Panc1 (cell line): Measurements from ENCODE around the gene ASF1A. TPM values are rescaled to one million over a fixed set of nuclear protein-coding genes. Genes with fewer than 3 reads are reported as not detected.
A peak's percentile ranks its signal among the peaks of the same experiment; 100 is the strongest.

Source experiments
- ATAC-seq: fragments of 200-7000 bp; cut with Tn5 transposase; 2 replicates; pipeline ENCODE4 v1.9.1; 2020; ENCODE audit warnings: mild to moderate bottlenecking, moderate library complexity
- BruUV-seq: library from RNA; stranded (reverse); fragments of 400-500 nt; replicated peaks from 2 replicates; lab custom pipeline; 2021; lab: Mats Ljungman, UMichigan
- CTCF ChIA-PET: fragments of 300-600 bp; sonication (Branson Sonifier 250); formaldehyde crosslinking; loops from one replicate; lab custom pipeline; 2022; ENCODE audit warnings: antibody characterized with exemption; lab: Charles Lee
- POLR2A ChIA-PET: fragments of 300-600 bp; sonication (Branson Sonifier 250); formaldehyde crosslinking; loops from one replicate; lab custom pipeline; 2022; ENCODE audit warnings: antibody characterized with exemption; lab: Charles Lee
- DNase-seq: peaks from one replicate; pipeline ENCODE4 v3.0.0-alpha.2; 2010; ENCODE audit warnings: low read depth, low spot score
- H3K27ac ChIP-seq: 2 replicates; pipeline ENCODE4 v1.5.1; 2011; ENCODE audit warnings: mild to moderate bottlenecking, low read length, inconsistent platforms
- H3K27me3 ChIP-seq: fragments of 200-500 bp; sonication (Bioruptor generic); 2 replicates; pipeline ENCODE4 v1.6.0; 2014; ENCODE audit warnings: low read length, inconsistent platforms; ENCODE audit not compliant: control insufficient read depth, insufficient read depth
- H3K36me3 ChIP-seq: fragments of 200-500 bp; sonication (Bioruptor generic); 2 replicates; pipeline ENCODE4 v1.5.1; 2014; ENCODE audit warnings: inconsistent platforms, mild to moderate bottlenecking, low read length, moderate library complexity; ENCODE audit not compliant: control insufficient read depth, insufficient read depth
- H3K4me1 ChIP-seq: 2 replicates; pipeline ENCODE4 v1.5.1; 2011; ENCODE audit warnings: inconsistent platforms, mild to moderate bottlenecking, low read length, moderate library complexity; ENCODE audit not compliant: control insufficient read depth, insufficient read depth
- H3K4me3 ChIP-seq, 2 experiments: 2 replicates each; pipeline ENCODE4 v1.5.1; 2011 to 2012; ENCODE audit warnings: low read depth in 2 of 2, low read length in 2 of 2, mild to moderate bottlenecking in 2 of 2, inconsistent platforms in 1 of 2, moderate library complexity in 1 of 2
- H3K9me3 ChIP-seq: fragments of 200-500 bp; sonication (Bioruptor generic); 2 replicates; pipeline ENCODE4 v1.5.1; 2014; ENCODE audit warnings: low read depth, mild to moderate bottlenecking, inconsistent platforms, low read length, moderate library complexity; ENCODE audit not compliant: control insufficient read depth, insufficient read depth
- POLR2AphosphoS5 ChIP-seq: IDR thresholded peaks from 2 replicates; pipeline ENCODE4 v1.6.1; 2012; ENCODE audit warnings: mild to moderate bottlenecking, low read depth, low read length, moderate library complexity
- SIN3A ChIP-seq: IDR thresholded peaks from 2 replicates; pipeline ENCODE4 v1.6.1; 2012; ENCODE audit warnings: low read depth, mild to moderate bottlenecking, low read length, moderate library complexity, borderline replicate concordance; ENCODE audit not compliant: insufficient read depth
- TCF7L2 ChIP-seq: IDR thresholded peaks from 2 replicates; pipeline ENCODE4 v1.6.1; 2011; ENCODE audit warnings: mild to moderate bottlenecking, low read depth, low read length, inconsistent platforms
- in situ Hi-C: cut with HindIII; loops from 2 replicates; pipeline ENCODE4 v1.10.0; 2016; ENCODE audit warnings: low sequenced_read_pairs, low pct_unique_long_range_greater_than_20kb
- intact Hi-C: fragments of 100-400 bp; cut with micrococcal nuclease; formaldehyde crosslinking; loops from one replicate; pipeline ENCODE4 v1.10.0; 2022; ENCODE audit not compliant: unreplicated experiment
- total RNA-seq: library from RNA; stranded (reverse); gene quantifications from one replicate; pipeline ENCODE4 v1.2.1, GENCODE V29; 2021; ENCODE audit not compliant: unreplicated experiment
- TF ChIP-seq, protein P1 (sequence below), 2 experiments: IDR thresholded peaks; 2 replicates each; pipeline ENCODE4 v1.6.1; 2011 to 2012; ENCODE audit warnings: low read depth in 2 of 2, control low read depth in 1 of 2, low read length in 1 of 2, mild to moderate bottlenecking in 1 of 2, moderate library complexity in 1 of 2; ENCODE audit not compliant: insufficient read depth in 1 of 2
- TF ChIP-seq, protein P2 (sequence below): fragments of 450-650 bp; IDR thresholded peaks from 2 replicates; pipeline ENCODE4 v1.5.1; 2017; ENCODE audit warnings: mild to moderate bottlenecking

ASF1A gene
- total RNA-seq, 1 experiment from 2014 or later, result 28.5 TPM

DNA sequence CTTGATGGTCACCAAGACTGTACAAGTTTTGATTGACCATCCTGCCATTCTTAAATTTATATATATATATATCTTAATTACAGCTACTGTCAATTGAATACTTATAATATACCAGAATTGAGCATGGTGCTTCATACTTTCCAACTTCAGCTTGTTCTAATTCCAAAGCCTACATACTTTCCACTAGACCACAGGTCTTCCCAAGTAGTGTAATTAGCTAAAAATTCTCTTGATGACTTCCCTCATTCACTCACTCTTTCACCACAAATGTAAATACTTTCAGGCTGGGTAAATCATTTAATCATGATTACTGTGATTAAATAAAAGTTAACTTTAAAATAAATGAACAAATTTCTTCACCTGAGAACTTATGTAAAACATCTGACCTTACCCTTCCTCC is 3.4 kb downstream of the ASF1A start:
- peak overlapping the region; percentile 90 for H3K27ac ChIP-seq
- TF ChIP-seq POLR2AphosphoS5 (no peak), SIN3A (no peak), TCF7L2 (no peak)
- TF ChIP-seq, protein P1, sequence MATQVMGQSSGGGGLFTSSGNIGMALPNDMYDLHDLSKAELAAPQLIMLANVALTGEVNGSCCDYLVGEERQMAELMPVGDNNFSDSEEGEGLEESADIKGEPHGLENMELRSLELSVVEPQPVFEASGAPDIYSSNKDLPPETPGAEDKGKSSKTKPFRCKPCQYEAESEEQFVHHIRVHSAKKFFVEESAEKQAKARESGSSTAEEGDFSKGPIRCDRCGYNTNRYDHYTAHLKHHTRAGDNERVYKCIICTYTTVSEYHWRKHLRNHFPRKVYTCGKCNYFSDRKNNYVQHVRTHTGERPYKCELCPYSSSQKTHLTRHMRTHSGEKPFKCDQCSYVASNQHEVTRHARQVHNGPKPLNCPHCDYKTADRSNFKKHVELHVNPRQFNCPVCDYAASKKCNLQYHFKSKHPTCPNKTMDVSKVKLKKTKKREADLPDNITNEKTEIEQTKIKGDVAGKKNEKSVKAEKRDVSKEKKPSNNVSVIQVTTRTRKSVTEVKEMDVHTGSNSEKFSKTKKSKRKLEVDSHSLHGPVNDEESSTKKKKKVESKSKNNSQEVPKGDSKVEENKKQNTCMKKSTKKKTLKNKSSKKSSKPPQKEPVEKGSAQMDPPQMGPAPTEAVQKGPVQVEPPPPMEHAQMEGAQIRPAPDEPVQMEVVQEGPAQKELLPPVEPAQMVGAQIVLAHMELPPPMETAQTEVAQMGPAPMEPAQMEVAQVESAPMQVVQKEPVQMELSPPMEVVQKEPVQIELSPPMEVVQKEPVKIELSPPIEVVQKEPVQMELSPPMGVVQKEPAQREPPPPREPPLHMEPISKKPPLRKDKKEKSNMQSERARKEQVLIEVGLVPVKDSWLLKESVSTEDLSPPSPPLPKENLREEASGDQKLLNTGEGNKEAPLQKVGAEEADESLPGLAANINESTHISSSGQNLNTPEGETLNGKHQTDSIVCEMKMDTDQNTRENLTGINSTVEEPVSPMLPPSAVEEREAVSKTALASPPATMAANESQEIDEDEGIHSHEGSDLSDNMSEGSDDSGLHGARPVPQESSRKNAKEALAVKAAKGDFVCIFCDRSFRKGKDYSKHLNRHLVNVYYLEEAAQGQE (IDR thresholded peaks at IDR 0.05; ENCODE audit: insufficient read depth in 1 of 2, low read depth in 2 of 2, low read length in 1 of 2), result no peak
- TF ChIP-seq, protein P2, sequence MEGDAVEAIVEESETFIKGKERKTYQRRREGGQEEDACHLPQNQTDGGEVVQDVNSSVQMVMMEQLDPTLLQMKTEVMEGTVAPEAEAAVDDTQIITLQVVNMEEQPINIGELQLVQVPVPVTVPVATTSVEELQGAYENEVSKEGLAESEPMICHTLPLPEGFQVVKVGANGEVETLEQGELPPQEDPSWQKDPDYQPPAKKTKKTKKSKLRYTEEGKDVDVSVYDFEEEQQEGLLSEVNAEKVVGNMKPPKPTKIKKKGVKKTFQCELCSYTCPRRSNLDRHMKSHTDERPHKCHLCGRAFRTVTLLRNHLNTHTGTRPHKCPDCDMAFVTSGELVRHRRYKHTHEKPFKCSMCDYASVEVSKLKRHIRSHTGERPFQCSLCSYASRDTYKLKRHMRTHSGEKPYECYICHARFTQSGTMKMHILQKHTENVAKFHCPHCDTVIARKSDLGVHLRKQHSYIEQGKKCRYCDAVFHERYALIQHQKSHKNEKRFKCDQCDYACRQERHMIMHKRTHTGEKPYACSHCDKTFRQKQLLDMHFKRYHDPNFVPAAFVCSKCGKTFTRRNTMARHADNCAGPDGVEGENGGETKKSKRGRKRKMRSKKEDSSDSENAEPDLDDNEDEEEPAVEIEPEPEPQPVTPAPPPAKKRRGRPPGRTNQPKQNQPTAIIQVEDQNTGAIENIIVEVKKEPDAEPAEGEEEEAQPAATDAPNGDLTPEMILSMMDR, result no peak
- H3K27me3 ChIP-seq, result no peaks in the 10 kb centered on the region
- DNase-seq, result no peak
- in situ Hi-C loops (no loop called here), intact Hi-C loops (loop anchor here (5.0 kb wide), 1 partner anchor 245 kb away; the partner anchor contains the start of gene CEP85L)
- CTCF ChIA-PET, result interaction anchor here (0.8 kb wide), 1 partner anchor 213 kb away, joined by 3 read pairs; no protein-coding TSS in a partner anchor
- peaks cover 30% of the 10 kb centered on the region for H3K4me1 ChIP-seq
- no TSS peak for BruUV-seq
- H3K36me3 ChIP-seq, result peaks cover 11% of the 10 kb centered on the region; the same call in 1 of the 2 replicates
- H3K9me3 ChIP-seq, result no peaks in the 10 kb centered on the region
- ATAC-seq, result no peak
- POLR2A ChIA-PET, result interaction anchor here (0.6 kb wide), 1 partner anchor 197 kb away, joined by 5 read pairs; no protein-coding TSS in a partner anchor
- H3K4me3 ChIP-seq, result no peak overlapping the region

DNA sequence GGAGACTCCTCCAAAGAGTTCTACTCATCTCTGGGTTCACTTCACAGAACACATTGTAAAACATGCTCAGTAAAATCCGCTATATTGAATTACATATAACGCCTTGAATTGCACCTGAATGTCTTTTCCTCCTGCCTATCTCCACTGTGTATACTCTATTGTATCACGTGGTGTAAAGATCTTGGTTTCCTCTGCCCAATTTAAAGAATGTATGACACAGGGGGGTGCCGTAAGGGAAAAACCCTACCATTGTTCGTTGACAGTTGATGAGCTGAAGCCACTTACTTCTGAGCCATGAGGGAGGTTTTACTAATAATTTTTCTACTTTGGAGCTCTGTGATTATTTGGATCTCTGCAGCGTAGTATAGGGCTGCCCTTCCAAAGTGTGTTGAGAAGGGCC is 6.0 kb downstream of the ASF1A start:
- no TSS peak for BruUV-seq

More for the DNA sequence above, 6.0 kb downstream of the ASF1A start:
- POLR2A ChIA-PET, result no interaction called here
- H3K4me3 ChIP-seq, result no peak overlapping the region
- no peaks in the 10 kb centered on the region for H3K27me3 ChIP-seq
- TF ChIP-seq, protein P1 (IDR thresholded peaks at IDR 0.05; ENCODE audit: insufficient read depth in 1 of 2, low read depth in 2 of 2, low read length in 1 of 2), result no peak
- TF ChIP-seq POLR2AphosphoS5, result no peak
- TF ChIP-seq, protein P2, result no peak
- H3K27ac ChIP-seq, result no peak overlapping the region
- CTCF ChIA-PET, result no interaction called here
- no peaks in the 10 kb centered on the region for H3K9me3 ChIP-seq
- H3K4me1 ChIP-seq, result peaks cover 26% of the 10 kb centered on the region
- H3K36me3 ChIP-seq, result 0 out of 2 replicates have a peak, but pooled peaks cover 9% of the 10 kb centered on the region
- in situ Hi-C loops (no loop called here), intact Hi-C loops (loop anchor here (5.0 kb wide), 1 partner anchor 248 kb away; the partner anchor contains the start of gene CEP85L)
- ATAC-seq, result no peak
- no peak for DNase-seq
